GM23338 (cell line): ENCODE data around the gene CCDC28A. TPM values are rescaled to one million over a fixed set of nuclear protein-coding genes. Genes with fewer than 3 reads are reported as not detected.

Experiments used
- ATAC-seq: fragments of 200-7000 bp; cut with Tn5 transposase; 3 replicates; pipeline ENCODE4 v1.9.1; 2020
- DNase-seq: peaks from one replicate; pipeline ENCODE4 v3.0.0-alpha.2; 2015; ENCODE audit warnings: low spot score
- H2AFZ ChIP-seq: fragments of 200-600 bp; sonication (generic); 2 replicates; pipeline ENCODE4 v1.8.0; 2016; ENCODE audit warnings: antibody characterized with exemption, mild to moderate bottlenecking, moderate library complexity
- H3F3A ChIP-seq: fragments of 200-600 bp; sonication (generic); replicated peaks from 2 replicates; pipeline ENCODE4 v1.8.0; 2017; ENCODE audit warnings: antibody characterized with exemption, mixed run types, low read depth
- H3K27ac ChIP-seq: fragments of 200-600 bp; sonication (generic); 2 replicates; pipeline ENCODE4 v1.6.1; 2016; ENCODE audit warnings: low read depth
- H3K27me3 ChIP-seq: fragments of 200-600 bp; sonication (generic); 2 replicates; pipeline ENCODE4 v1.8.0; 2016; ENCODE audit warnings: mild to moderate bottlenecking, mixed run types, moderate library complexity; ENCODE audit not compliant: insufficient read depth
- H3K36me3 ChIP-seq: fragments of 200-600 bp; sonication (generic); 2 replicates; pipeline ENCODE4 v1.8.0; 2016; ENCODE audit warnings: mild to moderate bottlenecking; ENCODE audit not compliant: insufficient read depth
- H3K4me1 ChIP-seq: fragments of 200-600 bp; sonication (generic); 2 replicates; pipeline ENCODE4 v1.8.0; 2016; ENCODE audit warnings: mild to moderate bottlenecking, moderate library complexity; ENCODE audit not compliant: insufficient read depth
- H3K4me2 ChIP-seq: fragments of 200-600 bp; sonication (generic); 2 replicates; pipeline ENCODE4 v1.7.1; 2017; ENCODE audit warnings: mixed run types
- H3K4me3 ChIP-seq: fragments of 200-600 bp; sonication (generic); 2 replicates; pipeline ENCODE4 v1.6.1; 2016; ENCODE audit warnings: mixed run types
- H3K79me2 ChIP-seq: fragments of 200-600 bp; sonication (generic); replicated peaks from 2 replicates; pipeline ENCODE4 v1.8.0; 2017; ENCODE audit warnings: mild to moderate bottlenecking; ENCODE audit not compliant: insufficient read depth
- H3K9me2 ChIP-seq: fragments of 200-600 bp; sonication (generic); 2 replicates; pipeline ENCODE4 v1.8.0; 2017; ENCODE audit not compliant: insufficient read depth
- H4K20me1 ChIP-seq: fragments of 200-600 bp; sonication (generic); replicated peaks from 2 replicates; pipeline ENCODE4 v1.8.0; 2017; ENCODE audit warnings: mild to moderate bottlenecking; ENCODE audit not compliant: insufficient read depth
- H3K27ac Mint-ChIP-seq: 2 replicates; pipeline ENCODE4 v1.8.0; 2020; ENCODE audit warnings: inconsistent platforms, mild to moderate bottlenecking, moderate library complexity, mixed read lengths
- H3K27me3 Mint-ChIP-seq: 3 replicates; pipeline ENCODE4 v1.8.0; 2022; ENCODE audit warnings: low read depth, mild to moderate bottlenecking, moderate library complexity, mixed read lengths, inconsistent platforms; ENCODE audit not compliant: insufficient read depth, poor library complexity
- H3K36me3 Mint-ChIP-seq: 3 replicates; pipeline ENCODE4 v1.8.0; 2021; ENCODE audit warnings: low read depth, mild to moderate bottlenecking, inconsistent platforms, moderate library complexity, mixed read lengths
- H3K4me1 Mint-ChIP-seq: 3 replicates; pipeline ENCODE4 v1.8.0; 2020; ENCODE audit warnings: mild to moderate bottlenecking, inconsistent platforms, mixed read lengths
- H3K4me3 Mint-ChIP-seq: 3 replicates; pipeline ENCODE4 v1.8.0; 2021; ENCODE audit warnings: moderate library complexity, mild to moderate bottlenecking, inconsistent platforms, mixed read lengths
- H3K9me3 Mint-ChIP-seq: 3 replicates; pipeline ENCODE4 v1.8.0; 2020; ENCODE audit warnings: moderate library complexity, mild to moderate bottlenecking, inconsistent platforms, mixed read lengths
- CREB1 ChIP-seq: fragments of 250-450 bp; sonication (Bioruptor Pico); IDR thresholded peaks from 2 replicates; pipeline ENCODE4 v1.5.0; 2020; ENCODE audit warnings: low read depth, mild to moderate bottlenecking, moderate library complexity
- NANOG ChIP-seq: IDR thresholded peaks from 2 replicates; pipeline ENCODE4 v1.6.1; 2016; ENCODE audit warnings: antibody characterized with exemption, borderline replicate concordance
- POLR2AphosphoS5 ChIP-seq: IDR thresholded peaks from 2 replicates; pipeline ENCODE4 v1.6.1; 2016; ENCODE audit warnings: antibody characterized with exemption, low read depth
- REST ChIP-seq: IDR thresholded peaks from one replicate; pipeline ENCODE4 v1.6.1; 2018; ENCODE audit warnings: antibody characterized with exemption; ENCODE audit not compliant: unreplicated experiment
- ZNF462 ChIP-seq: fragments of 250-450 bp; sonication (Bioruptor Pico); IDR thresholded peaks from 2 replicates; pipeline ENCODE4 v1.5.0; 2020; ENCODE audit warnings: mild to moderate bottlenecking, moderate library complexity
- polyA plus RNA-seq: library from polyadenylated mRNA; unstranded; fragments of >200 nt; fragmentation: Nextera tagmentation; extraction: Ambion mirVana; gene quantifications from 2 replicates; pipeline ENCODE4 v1.2.1, GENCODE V29; 2016
- total RNA-seq: library from RNA; depleted of rRNA; stranded (reverse); fragments of >200 nt; shearing (Covaris generic); gene quantifications from 2 replicates; pipeline ENCODE4 v1.2.3, GENCODE V29; 2014
- TF ChIP-seq, protein P1 (sequence below), 2 experiments: fragments of 200-600 bp in 1 of 2; sonication (generic) in 1 of 2; conservative IDR thresholded peaks; 2 replicates each; pipeline versions ENCODE4 v1.5.1 to v1.6.1; 2016 to 2017; ENCODE audit warnings: antibody characterized with exemption in 2 of 2, low read depth in 2 of 2, mild to moderate bottlenecking in 2 of 2, moderate library complexity in 1 of 2

Gene CCDC28A
- total and polyA plus RNA-seq, 2 experiments from 2014 or later, result 11.2 to 14.0 TPM

- no peak for TF ChIP-seq ZNF462
Observed at GRCh38 chr6:138769102-138769676, 4.4 kb upstream of the CCDC28A start (continued).

DNA sequence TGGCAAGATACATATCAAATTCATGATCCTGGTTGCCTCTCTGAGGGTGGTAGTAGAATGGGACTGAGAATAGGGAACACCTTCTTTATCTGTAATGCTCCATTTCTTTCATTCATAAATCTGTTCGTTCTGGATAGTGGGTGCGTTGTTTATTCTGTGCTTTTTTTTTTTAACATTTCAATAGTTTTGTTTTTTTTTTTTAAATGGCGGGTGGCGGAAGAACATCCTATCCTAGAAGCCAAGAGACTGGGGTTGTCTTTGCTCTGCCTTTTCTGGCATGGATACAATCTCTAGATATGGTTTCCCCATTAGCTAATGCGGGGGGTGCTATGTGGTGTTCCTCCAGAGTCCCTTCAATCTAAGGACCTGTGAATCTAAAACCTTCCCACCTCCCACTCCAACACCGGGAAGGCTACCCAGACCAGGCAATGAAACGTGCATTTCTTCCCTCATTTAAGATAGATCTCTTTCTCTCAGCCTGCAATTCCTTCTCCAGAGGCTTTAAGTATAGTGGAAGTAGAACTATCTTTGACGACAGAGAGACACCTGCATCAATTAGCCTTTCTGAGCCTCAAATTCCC is 883 bp upstream of the CCDC28A start:
- H3K4me3 ChIP-seq, result peak overlapping the region; percentile 80
- H3K4me3 Mint-ChIP-seq, result peak overlapping the region; percentile 99
- peak; percentile 7; the same call in 2 of the 3 replicates for ATAC-seq
- H3K36me3 Mint-ChIP-seq, result no peaks in the 10 kb centered on the region
- peak overlapping the region; percentile 80; the same call in 1 of the 2 replicates for H2AFZ ChIP-seq
- peaks cover 6% of the 10 kb centered on the region for H3K4me1 ChIP-seq
- no peaks in the 10 kb centered on the region for H4K20me1 ChIP-seq
- H3K9me2 ChIP-seq, result no peaks in the 10 kb centered on the region
- H3K4me2 ChIP-seq, result peak overlapping the region; percentile 78
- no peaks in the 10 kb centered on the region for H3F3A ChIP-seq
- H3K27ac Mint-ChIP-seq, result peak overlapping the region; percentile 100
- H3K36me3 ChIP-seq, result no peaks in the 10 kb centered on the region
- H3K27me3 ChIP-seq, result no peaks in the 10 kb centered on the region
- peak overlapping the region; percentile 84 for H3K27ac ChIP-seq
- no peaks in the 10 kb centered on the region for H3K9me3 Mint-ChIP-seq
- H3K4me1 Mint-ChIP-seq, result peaks cover 7% of the 10 kb centered on the region
- H3K27me3 Mint-ChIP-seq, result peaks cover 11% of the 10 kb centered on the region
- H3K79me2 ChIP-seq, result no peaks in the 10 kb centered on the region
- DNase-seq, result no peak
- TF ChIP-seq POLR2AphosphoS5 (no peak), NANOG (no peak), REST (no peak), CREB1 (CRISPR knock-in tag) (no peak)
- TF ChIP-seq, protein P1, sequence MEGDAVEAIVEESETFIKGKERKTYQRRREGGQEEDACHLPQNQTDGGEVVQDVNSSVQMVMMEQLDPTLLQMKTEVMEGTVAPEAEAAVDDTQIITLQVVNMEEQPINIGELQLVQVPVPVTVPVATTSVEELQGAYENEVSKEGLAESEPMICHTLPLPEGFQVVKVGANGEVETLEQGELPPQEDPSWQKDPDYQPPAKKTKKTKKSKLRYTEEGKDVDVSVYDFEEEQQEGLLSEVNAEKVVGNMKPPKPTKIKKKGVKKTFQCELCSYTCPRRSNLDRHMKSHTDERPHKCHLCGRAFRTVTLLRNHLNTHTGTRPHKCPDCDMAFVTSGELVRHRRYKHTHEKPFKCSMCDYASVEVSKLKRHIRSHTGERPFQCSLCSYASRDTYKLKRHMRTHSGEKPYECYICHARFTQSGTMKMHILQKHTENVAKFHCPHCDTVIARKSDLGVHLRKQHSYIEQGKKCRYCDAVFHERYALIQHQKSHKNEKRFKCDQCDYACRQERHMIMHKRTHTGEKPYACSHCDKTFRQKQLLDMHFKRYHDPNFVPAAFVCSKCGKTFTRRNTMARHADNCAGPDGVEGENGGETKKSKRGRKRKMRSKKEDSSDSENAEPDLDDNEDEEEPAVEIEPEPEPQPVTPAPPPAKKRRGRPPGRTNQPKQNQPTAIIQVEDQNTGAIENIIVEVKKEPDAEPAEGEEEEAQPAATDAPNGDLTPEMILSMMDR (conservative IDR thresholded peaks at IDR 0.05; ENCODE audit: low read depth in 2 of 2), result no peak
